Smooth muscle cell (in vitro differentiated cells): ENCODE data around the gene RILP. TPM values are rescaled to one million over a fixed set of nuclear protein-coding genes. Genes with fewer than 3 reads are reported as not detected.

Experiments used
- DNase-seq: peaks from one replicate; lab custom pipeline; 2025; ENCODE audit not compliant: unreplicated experiment; lab: John Stamatoyannopoulos, UW
- H2AFZ ChIP-seq: fragments of 200-600 bp; sonication (generic); 2 replicates; pipeline ENCODE4 v1.6.0; 2016; ENCODE audit warnings: antibody characterized with exemption, low read depth, mild to moderate bottlenecking
- H3F3A ChIP-seq: fragments of 200-600 bp; sonication (generic); 2 replicates; pipeline ENCODE4 v1.6.0; 2017; ENCODE audit warnings: antibody characterized with exemption, low read depth
- H3K27ac ChIP-seq: fragments of 200-600 bp; sonication (generic); 2 replicates; pipeline ENCODE4 v1.5.1; 2016; ENCODE audit warnings: low read depth, mild to moderate bottlenecking
- H3K27me3 ChIP-seq: fragments of 200-600 bp; sonication (generic); 2 replicates; pipeline ENCODE4 v1.6.1; 2016; ENCODE audit warnings: low read depth, mild to moderate bottlenecking
- H3K36me3 ChIP-seq: fragments of 200-600 bp; sonication (generic); 2 replicates; pipeline ENCODE4 v1.5.1; 2016; ENCODE audit warnings: low read depth
- H3K4me1 ChIP-seq: fragments of 200-600 bp; sonication (generic); 2 replicates; pipeline ENCODE4 v1.5.1; 2016; ENCODE audit warnings: low read depth
- H3K4me2 ChIP-seq: fragments of 200-600 bp; sonication (generic); 2 replicates; pipeline ENCODE4 v1.6.0; 2016; ENCODE audit warnings: mild to moderate bottlenecking
- H3K4me3 ChIP-seq: fragments of 200-600 bp; sonication (generic); 2 replicates; pipeline ENCODE4 v1.5.1; 2016; ENCODE audit warnings: mild to moderate bottlenecking
- H3K79me2 ChIP-seq: fragments of 200-600 bp; sonication (generic); 2 replicates; pipeline ENCODE4 v1.6.0; 2016; ENCODE audit warnings: low read depth, mild to moderate bottlenecking
- H3K9ac ChIP-seq: fragments of 200-600 bp; sonication (generic); 2 replicates; pipeline ENCODE4 v1.6.0; 2016; ENCODE audit warnings: low read depth
- H3K9me3 ChIP-seq: fragments of 200-600 bp; sonication (generic); replicated peaks from 2 replicates; pipeline ENCODE4 v1.5.1; 2016; ENCODE audit warnings: low read depth
- H4K20me1 ChIP-seq: fragments of 200-600 bp; sonication (generic); 2 replicates; pipeline ENCODE4 v1.6.0; 2016; ENCODE audit warnings: low read depth
- CTCF ChIP-seq: fragments of 200-600 bp; sonication (generic); IDR thresholded peaks from 2 replicates; pipeline ENCODE4 v1.5.1; 2017; ENCODE audit warnings: borderline replicate concordance, mild to moderate bottlenecking, antibody characterized with exemption; ENCODE audit not compliant: insufficient read depth, poor library complexity, severe bottlenecking
- WGBS: methylation state at CpG from one replicate; pipeline ENCODE4 v1.1.7; 2016; ENCODE audit warnings: low lambda C conversion rate; 5-methylcytosine and 5-hydroxymethylcytosine counted together
- polyA plus RNA-seq: library from polyadenylated mRNA; unstranded; fragments of >200 nt; fragmentation: Nextera tagmentation; extraction: Ambion mirVana; gene quantifications from 2 replicates; pipeline ENCODE4 v1.2.1, GENCODE V29; 2016
- total RNA-seq: library from RNA; depleted of rRNA; stranded (reverse); fragments of >200 nt; gene quantifications from 2 replicates; pipeline ENCODE4 v1.2.3, GENCODE V29; 2014

RILP gene
- total and polyA plus RNA-seq, 2 experiments from 2014 or later: 5.1 to 7.4 TPM

GRCh38 chr17:1648173-1648962 lies 1.3 kb downstream of the RILP start:
- peak overlapping the region; percentile 91 for H3K4me2 ChIP-seq
- DNase-seq: no peak
- 15% methylated on average over 53 of the region's 54 CpGs for WGBS
- H4K20me1 ChIP-seq: peaks cover 23% of the 10 kb centered on the region
- H2AFZ ChIP-seq: peak overlapping the region; percentile 58
- peak overlapping the region; percentile 55 for H3K27ac ChIP-seq
- no peaks in the 10 kb centered on the region for H3K79me2 ChIP-seq
- H3K27me3 ChIP-seq: no peaks in the 10 kb centered on the region
- H3K4me1 ChIP-seq: peaks cover 13% of the 10 kb centered on the region
- no peaks in the 10 kb centered on the region for H3K9me3 ChIP-seq
- H3K4me3 ChIP-seq: peak overlapping the region; percentile 56
- TF ChIP-seq CTCF: no peak
- H3K9ac ChIP-seq: no peak overlapping the region
- H3F3A ChIP-seq: peaks cover 55% of the 10 kb centered on the region
- peaks cover 8% of the 10 kb centered on the region for H3K36me3 ChIP-seq

- no peaks in the 10 kb centered on the region for H3K27me3 ChIP-seq
- WGBS: 88% methylated on average over 11 of the region's 11 CpGs
- peaks cover 2% of the 10 kb centered on the region for H3K36me3 ChIP-seq
- H3K9me3 ChIP-seq: no peaks in the 10 kb centered on the region
- peaks cover 23% of the 10 kb centered on the region for H4K20me1 ChIP-seq
- TF ChIP-seq CTCF: no peak
- H3K27ac ChIP-seq: no peak overlapping the region
- H2AFZ ChIP-seq: no peak overlapping the region
- H3K4me3 ChIP-seq: no peak overlapping the region
- H3K79me2 ChIP-seq: no peaks in the 10 kb centered on the region
- H3K4me2 ChIP-seq: peak overlapping the region; percentile 91
- no peak overlapping the region for H3K9ac ChIP-seq
- peaks cover 50% of the 10 kb centered on the region for H3F3A ChIP-seq
- peaks cover 13% of the 10 kb centered on the region for H3K4me1 ChIP-seq
- no peak for DNase-seq
These were observed 1.9 kb downstream of the RILP start for GRCh38 chr17:1647802-1648171.

- Histone ChIP-seq H3K4me1 (peaks cover 13% of the 10 kb centered on the region), H3K9ac (no peak overlapping the region), H2AFZ (no peak overlapping the region), H4K20me1 (peaks cover 14% of the 10 kb centered on the region), H3K36me3 (no peaks in the 10 kb centered on the region), H3K27ac (no peak overlapping the region), H3K4me2 (no peak overlapping the region), H3K27me3 (no peaks in the 10 kb centered on the region), H3K9me3 (no peaks in the 10 kb centered on the region), H3K4me3 (no peak overlapping the region), H3F3A (peaks cover 35% of the 10 kb centered on the region), H3K79me2 (no peaks in the 10 kb centered on the region)
- TF ChIP-seq CTCF: no peak
- no peak for DNase-seq
- 89% methylated on average over 13 of the region's 13 CpGs for WGBS
These were observed 3.3 kb downstream of the RILP start for GRCh38 chr17:1646199-1646875.
